ENCODE data around the gene IMP3.

IMP3 gene

DNA sequence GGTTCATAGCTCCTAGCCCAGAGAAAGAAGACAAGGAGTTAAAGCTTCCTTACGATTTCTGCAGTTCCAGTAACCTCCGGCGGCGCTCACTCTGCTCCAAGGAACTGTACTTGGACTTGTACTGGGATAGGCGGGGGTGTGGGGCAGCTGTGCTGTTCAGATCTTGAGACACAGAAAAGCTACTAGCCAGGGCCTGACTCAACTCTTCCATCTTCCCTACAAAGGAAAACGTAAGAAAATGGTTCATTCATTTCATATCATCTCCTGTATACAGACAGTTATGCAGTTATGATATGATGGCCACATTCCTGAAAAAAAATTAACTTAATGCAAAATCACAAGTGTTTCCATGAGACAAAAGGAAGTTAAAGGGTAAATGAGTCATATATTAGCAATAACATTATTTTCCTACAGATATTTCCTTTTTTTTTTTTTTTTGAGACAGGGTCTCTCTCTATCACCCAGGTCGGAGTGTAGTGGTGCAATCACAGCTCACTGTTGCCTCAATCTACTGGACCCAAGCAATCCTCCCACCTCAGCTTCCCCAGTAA, 19.1 kb downstream of the IMP3 start:
- no peak for DNase-seq

DNA sequence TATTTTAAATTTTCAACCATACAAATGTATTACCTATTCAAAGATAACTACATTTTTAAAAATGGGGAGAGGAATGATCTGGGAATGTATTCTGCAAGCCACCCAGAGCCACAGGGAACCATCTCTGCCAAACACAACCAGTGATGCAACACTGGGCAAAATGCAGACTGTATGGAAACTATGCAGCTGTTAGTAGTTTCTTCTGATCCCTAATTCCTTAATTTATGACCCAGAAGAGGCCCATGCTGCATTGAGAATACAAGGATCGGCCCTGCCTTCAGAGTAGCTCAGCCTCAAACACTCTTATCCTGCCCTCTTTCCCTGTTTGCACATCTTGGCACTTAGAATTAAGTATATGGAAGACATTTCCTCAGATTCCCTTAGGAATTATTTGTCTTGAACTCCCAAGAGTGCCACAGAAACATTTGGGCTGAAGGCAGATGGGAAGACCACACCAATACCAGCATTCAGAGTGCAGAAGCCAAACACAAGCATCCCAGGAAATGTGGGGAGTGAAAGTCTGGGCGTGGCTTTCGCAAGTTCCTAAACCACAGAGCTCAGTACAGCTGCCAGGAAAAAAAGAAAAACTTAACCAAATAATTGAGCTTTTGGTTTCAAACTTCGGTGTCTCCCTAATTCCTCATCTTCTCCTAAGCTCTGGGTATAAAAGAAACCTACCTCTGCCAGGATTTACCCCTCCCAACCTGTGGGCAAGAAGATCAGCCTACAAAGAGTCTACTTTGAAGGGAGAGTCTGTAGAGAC, 19.8 kb downstream of the IMP3 start:
- no peak for DNase-seq

DNA sequence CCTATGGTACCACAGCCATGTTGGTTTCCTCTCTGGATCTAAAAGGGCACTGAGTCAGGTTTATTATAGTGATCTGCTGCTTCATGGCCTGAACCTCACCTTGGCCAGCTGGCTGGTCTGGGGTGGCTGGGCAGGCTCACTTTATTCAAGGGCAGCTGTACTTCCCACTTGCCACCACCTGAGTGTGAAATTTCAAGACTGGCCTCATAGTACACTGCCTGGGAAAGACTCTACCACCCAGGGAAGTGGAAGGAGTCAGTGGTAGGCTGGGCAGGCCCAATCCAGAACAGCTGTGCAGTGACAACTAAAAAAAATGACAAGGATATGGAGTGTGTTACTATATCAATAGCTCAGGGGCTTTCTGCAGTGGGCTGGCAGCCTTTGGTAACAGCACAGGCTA, 23.3 kb downstream of the IMP3 start:
- DNase-seq, result no peak

DNA sequence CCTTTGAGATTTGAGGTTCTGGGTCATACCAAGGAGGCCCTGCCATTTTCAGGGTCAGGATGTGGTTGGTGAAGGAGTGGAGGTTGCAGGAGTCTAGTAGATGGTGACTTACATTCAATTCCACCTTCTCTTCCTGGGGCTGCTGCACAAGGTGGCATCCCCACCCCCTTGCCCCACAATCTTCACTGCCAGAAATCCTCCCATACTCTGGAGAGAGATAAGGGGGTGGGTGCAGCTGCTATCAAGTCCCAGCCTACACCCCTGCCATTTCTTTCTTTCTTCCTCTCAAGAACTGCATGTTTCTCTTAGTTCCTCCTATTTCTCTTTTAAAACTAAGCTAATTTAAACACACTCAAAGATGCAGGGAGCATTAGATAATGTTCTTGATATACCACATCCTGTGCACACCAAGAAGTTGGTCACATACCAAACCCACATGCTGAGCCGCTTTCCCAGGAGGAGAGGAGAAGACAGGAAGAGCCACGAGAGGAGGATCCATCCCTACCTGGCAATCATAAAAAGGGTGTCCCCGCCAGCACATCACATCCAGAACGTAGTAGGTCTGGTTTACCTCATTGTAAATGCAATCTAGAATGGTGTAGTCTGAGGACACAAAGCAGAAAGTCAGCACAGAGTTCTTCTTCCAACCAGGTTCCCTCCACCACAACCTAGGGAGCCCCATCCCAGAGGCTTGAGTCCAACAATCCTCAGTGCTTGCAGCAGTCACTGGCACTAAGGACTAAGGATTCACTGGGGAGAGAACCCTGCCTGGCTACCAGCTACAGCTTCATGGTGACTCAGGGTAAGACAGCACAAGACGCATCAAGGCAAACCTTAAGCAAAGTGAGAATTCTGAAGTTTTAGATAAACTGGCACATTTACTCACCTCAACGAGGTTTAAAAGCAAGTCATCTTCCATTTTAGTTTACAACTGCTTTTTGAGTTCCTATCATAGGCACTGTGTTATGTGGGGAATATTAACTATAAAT, 33.0 kb downstream of the IMP3 start:
- no peak for DNase-seq

DNA sequence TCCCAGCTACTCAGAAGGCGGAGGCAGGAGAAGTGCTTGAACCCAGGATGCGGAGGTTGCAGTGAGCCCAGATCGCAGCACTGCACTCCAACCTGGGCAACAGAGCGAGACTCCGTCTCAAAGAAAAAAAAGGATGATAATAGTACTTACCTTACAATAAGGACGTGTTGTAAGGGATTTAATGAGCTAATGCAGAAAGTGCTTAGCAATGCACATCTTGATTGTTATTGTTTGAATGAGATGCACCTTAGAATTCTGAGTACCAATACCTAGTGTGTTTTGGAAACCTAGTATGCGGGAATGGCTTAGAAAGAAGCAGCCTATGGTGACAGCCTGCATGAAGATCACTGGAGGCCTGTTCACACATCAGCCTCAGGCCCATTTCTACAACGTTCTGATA, 34.0 kb downstream of the IMP3 start:
- DNase-seq, result no peak

DNA sequence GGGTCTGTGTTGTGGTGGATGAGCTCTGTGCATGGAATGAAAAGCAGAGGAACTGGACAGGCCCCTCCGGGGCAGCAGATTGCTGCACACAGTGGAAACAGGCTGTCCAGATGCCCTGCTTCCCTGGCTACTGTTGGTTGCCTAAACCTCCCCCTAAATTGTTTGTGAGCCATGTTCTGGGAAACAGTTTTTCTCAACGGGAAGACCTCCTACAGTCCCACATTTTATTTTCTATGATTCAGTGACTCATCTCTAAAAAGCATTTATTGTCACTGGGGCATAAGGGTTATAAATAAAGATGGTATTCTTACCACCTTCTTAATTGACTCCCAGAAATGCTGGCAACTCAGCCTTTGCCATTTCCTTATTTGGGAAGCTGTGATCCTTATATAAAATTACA, 40.6 kb downstream of the IMP3 start:
- DNase-seq, result no peak

DNA sequence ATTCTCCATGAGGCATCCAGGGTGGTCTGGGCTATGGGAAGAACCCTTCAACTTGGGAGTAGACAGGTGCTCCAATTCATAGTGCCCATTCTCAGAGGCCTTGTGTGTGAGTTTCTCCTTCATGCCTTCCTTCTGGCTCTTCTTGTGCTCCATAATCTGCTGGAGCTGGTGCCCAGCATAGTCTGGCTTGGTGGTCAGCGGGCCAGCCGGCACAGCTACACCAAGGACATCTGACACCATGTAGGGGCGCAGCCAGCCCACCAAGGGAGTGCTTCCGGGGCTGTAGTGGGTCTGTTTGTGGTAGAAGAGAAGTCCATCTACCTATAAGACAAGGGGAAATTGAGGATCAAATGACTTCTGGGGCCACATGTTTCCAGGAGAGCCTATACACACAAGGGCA, 41.7 kb downstream of the IMP3 start:
- DNase-seq, result no peak

DNA sequence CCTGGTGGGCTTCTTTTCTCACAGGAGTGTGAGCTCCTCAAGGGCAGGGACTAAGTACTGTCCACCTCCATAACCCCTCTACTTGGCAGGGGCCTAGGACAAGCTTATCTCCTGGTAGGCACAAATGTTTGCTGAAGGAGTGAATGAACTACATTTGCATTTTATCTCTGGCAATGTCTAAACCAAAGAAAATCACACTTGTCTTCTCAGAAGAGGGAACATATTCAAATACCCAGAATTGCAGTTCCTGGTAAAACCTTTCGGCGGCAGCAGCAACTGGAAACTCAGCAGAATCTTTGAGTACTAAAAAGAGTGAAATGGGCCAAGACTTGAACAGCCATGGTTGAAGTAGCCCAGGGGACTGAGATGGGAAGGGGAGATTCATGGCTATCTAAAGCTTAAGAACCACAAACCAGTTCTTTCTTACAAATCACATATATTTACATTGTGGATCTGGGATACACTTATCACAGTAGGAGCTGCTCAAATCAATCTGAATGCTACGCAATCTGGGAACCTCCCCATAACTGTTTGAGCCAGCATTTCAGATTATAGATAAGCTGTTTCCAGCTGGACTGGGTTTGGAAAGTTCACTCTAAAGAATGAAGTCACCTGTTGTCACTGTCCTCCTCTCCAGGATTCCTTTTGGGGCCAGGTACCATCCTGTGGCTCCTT, 42.2 kb downstream of the IMP3 start:
- no peak for DNase-seq

DNA sequence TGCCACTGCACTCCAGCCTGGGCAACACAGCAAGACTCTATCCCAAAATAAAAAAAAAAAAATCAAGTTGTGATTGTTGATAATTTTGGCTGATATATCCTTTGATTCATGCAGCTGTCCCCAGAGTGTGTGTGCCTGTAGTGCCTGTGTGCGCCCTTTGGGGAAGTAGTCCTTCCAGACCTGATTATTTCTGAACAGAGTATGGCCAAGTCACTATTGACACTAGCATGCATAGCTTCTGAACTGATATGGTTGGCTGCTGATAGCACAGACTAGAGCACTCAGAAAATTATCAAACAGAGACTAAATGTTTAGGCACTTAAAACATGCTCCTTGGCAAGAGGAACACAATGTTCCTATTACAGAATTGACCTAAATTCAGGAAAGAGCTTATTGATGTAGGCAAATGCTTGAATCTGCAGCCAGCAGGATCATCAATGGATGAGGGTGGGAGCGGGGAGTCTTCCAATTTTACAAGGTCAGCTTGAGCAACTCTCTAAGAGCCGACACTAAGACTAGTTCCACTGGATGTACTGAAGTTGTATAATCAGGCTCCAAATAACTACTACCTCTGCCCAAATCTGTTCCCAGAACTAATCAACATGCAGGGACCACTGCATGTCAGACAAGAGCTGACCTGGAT, 43.2 kb downstream of the IMP3 start:
- DNase-seq, result no peak

DNA sequence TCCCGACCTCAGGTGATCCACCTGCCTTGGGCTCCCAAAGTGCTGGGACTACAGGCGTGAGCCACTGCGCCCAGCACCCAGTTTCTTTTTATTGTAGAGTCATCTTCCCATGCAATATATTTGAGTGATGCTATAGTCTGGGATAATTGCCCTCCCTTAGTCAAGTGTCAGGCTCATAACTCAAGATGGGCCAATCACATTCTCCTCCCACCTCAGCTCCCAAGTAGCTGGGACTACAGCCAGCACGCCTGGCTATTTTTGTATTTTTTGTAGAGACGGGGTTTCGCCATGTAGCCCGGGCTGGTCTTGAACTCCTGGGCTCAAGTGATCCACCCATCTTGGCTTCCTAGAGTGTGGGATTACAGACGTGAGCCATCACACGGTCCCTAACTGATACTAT, 45.7 kb downstream of the IMP3 start:
- no peak for DNase-seq

DNA sequence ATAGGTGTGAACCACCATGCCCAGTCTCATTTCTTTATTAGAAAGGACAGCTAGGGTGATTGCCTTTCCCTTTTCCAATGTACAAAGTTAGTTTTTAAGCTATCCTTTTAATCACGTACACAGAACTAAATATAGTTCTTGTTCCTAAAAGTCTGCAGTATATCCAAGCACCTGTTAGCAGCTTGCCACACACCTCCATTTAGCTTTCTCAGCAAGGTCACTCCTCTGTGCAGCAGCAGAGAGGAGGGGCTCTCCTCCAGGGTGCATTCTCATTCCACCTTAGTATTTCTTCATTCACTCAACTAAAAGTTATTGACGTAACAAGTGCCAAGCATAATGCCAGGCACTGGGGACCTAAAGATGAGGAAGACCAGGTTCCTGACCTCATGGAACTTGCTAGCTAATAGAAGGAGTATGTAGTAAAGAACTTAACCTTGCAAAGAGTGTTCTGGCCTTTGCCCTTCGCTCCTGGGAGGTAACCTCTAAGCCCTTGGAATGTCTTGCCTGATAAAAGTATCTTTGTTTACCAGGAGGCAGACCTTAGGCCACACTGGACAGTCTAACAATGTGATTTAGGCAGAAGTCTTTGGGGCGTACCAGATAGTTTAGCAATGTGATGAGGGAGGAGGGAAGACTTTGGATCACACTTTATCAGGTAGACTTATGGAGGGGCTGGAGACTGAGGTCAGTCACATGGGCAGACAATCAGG, 48.2 kb downstream of the IMP3 start:
- DNase-seq, result no peak

DNA sequence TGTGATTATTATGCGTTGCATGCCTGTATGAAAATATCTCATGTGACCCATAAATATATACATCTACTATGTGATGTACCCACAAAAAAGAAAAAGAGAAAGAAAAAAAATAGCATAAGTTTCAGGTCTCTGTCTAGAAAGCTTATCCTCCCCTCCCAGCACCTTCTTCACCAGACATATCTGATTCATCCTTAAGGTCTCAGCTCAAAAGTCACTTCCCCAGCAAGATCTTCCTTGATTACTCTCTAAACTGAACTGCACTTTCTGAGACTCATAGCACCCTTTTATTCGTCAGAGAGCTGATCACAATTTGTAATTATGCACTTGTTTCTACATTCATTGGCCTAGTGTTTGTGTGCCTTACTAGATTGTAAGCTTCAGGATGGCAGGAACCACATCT, 49.8 kb downstream of the IMP3 start:
- DNase-seq, result no peak
